A673 (cell line): ENCODE measurements around the gene RPL36.

Experiments used
- CTCF ChIP-seq: fragments of 300-800, 200-600 bp; sonication (generic); conservative IDR thresholded peaks from 2 replicates; pipeline ENCODE4 v1.5.1; 2017; ENCODE audit warnings: low read depth, mild to moderate bottlenecking, antibody characterized with exemption, low read length, moderate library complexity, mixed read lengths
- EZH2 ChIP-seq: fragments of 200-600 bp; sonication (generic); IDR thresholded peaks from 2 replicates; pipeline ENCODE4 v1.6.1; 2017; ENCODE audit warnings: borderline replicate concordance, low read depth, mild to moderate bottlenecking, mixed read lengths, antibody characterized with exemption, low read length; ENCODE audit not compliant: poor library complexity, severe bottlenecking

GRCh38 chr19:5707576-5708575 lies 17.8 kb downstream of the RPL36 start:
- TF ChIP-seq CTCF, result no peak
- TF ChIP-seq EZH2, result no peak
